C1 segment of cervical spinal cord (tissue), 14 donors: ENCODE results near the gene UPF2.
"Not testable (repeated sequence)": the region's sequence is repeated elsewhere in the genome, so short reads cannot be mapped to it uniquely, and the experiment has no call there.

Experiments
- DNase-seq, 14 donors: peaks; one replicate each; lab custom pipeline; 2025; lab: John Stamatoyannopoulos, UW

The UPF2 gene

DNA sequence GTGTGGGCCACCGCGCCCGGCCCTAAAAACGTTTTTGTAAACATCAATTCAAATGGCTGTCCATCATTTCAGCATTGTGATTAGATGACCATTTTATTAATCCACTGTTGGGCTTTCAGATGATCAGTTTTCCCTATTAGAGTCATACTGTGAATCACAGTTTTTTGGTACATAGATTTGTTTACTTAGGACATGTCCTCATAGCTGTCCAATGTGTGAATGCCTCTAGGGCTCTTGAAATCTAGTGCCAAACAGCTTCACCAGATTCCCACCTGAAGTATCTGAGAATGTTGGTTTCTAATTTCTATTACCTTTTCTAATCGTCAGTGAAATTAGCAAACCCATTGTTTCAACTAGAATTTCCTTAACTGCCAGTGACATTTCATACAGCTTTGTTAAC, 66.8 kb downstream of the UPF2 start:
- no peak for DNase-seq

DNA sequence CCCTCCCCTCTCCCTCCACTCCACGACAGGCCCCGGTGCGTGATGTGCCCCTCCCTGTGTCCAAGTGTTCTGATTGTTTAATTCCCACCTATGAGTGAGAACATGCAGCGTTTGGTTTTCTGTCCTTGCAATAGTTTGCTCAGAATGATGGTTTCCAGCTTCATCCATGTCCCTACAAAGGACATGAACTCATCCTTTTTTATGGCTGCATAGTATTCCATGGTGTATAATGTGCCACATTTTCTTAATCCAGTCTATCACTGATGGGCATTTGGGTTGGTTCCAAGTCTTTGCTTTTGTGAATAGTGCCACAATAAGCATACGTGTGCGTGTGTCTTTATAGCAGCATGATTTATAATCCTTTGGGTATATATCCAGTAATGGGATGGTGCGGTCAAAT, 70.1 kb downstream of the UPF2 start:
- DNase-seq = not testable (repeated sequence)

DNA sequence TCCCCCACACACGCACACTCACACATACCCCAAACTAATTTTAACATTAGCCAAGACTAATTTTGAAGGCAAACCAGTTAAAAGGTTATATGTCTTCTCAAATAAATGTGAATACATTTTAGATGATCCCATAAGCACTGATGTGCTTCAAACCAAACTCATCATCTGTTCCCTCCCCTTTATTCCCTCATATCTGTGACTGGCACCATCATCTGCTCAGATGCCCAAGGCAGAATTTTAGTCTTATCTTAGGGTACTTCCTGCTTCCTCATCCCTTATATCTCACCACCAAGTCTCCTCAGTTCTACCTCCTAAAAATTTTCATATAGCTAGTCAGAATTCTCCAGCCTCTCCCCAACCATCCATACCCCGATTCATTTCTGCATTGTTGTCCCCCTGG, 80.4 kb downstream of the UPF2 start:
- DNase-seq = no peak

DNA sequence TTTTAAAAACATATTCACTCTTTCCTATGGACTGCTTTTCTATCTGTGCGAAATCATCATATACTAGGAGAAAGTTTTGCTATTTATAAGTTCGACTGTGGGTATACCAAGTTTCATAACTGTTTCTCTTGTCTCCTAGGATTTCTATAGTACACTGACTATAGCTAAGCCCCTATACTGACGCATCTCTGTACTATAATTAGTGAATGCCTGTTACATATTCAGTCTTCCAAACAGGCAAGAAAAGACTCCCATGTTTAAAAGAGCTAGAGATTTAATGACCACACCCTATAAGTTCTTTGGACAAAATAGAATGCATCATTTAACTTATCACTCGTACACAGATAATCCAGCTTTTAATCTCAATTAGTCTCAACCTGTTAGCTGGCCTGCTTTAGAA, 80.8 kb downstream of the UPF2 start:
- no peak for DNase-seq

DNA sequence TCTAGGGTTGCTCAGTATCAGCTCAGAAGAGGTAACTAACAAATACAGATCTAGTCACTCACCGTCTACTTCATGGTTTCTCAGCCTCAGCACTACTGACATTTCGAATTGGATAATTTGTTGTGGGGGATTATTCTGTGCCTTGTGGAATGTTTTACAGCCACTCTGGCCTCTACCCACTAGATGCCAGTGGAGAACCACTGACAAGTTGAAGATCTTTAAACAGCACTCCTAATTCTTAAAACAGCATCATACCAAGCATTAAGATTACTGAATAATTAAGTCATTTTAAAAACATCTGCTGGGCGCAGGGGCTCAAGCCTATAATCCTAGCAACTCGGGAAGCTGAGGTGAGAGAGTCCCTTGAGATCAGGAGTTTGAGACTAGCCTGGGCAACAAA, 82.6 kb downstream of the UPF2 start:
- no peak for DNase-seq

DNA sequence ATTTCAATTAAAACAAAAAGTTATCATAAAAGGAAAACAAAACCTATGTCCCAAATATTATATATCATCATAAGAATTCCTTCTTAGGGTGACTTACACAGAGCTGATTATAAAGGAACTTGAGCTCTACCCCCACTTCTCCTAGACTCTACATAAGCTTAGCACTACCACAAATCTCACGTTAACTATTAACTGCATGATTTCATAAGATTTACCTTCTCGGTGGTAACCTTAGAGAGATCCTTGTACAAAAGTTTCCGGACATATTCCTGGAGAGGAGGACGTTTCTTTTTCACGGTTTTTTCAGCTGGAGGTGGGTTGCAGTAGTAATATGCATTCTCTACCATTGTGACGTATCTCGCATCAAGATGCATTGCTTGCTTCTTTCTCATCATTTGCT, 83.7 kb downstream of the UPF2 start:
- DNase-seq = no peak

DNA sequence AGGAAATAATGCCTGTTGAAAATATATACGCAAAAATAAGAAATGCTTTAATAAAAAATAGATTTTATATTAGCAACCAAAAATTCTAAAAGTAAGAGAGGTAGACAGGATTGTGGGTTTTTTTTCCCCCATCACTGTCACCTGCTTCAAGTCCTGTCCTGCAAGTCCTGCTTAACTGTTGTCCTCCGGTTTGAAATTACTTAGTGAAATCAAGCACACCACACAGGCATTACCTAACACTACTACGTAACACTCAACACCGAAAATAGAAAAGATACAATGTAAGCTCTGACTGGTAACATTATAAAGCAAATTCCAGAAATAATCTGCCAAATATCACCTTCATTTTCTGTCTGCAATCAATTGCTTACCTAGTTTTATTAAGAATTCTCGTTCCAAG, 90.9 kb downstream of the UPF2 start:
- no peak for DNase-seq

DNA sequence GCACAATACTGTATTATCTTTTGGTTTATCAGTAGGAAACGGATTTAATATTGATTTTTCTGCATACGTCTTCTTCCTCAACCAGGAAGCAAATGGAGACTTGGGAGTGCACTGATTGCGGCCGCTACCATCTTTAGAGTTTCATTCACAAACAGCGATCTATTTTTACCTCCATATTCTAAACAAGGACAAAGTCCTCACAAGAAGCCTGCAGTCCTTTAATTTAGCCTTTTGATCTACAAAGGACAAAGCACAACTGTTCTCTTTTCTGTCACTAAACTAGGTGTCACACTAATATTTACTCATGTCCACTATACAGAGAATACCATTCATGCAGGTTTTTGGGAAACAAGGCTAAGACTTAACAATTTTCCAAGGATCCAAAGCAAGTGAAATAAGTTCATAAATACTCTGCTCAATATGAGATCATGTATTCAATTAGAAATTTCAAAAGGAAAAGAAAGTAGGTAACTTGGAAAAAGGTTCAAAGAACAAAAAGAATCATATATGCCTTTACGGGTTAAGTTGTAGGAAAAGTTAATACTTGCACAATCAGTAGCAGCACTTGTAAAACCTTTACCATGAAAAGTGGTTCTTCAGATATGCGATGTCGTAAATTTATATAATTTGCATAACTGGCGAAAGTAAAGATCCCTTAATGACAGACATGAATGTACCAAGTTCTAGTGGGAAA, 92.1 kb downstream of the UPF2 start:
- no peak for DNase-seq

DNA sequence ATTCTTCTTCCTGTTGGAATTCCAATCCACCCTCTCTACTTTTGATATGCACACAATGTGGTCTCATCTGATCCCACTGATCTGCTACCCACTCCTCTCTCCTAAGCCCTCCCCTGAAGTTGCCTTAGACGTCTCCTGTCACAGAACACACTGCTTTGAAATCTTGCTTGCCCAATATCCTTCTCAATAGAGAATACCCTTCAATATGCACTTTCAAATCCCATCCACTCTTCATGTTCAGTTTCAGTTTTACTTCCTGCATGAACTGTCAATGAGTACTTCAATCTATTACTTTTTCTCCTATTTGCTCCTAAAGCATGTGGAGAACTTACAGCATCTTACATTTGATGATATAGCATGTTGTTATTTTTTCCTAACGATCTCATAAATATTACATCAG, 93.5 kb downstream of the UPF2 start:
- no peak for DNase-seq

DNA sequence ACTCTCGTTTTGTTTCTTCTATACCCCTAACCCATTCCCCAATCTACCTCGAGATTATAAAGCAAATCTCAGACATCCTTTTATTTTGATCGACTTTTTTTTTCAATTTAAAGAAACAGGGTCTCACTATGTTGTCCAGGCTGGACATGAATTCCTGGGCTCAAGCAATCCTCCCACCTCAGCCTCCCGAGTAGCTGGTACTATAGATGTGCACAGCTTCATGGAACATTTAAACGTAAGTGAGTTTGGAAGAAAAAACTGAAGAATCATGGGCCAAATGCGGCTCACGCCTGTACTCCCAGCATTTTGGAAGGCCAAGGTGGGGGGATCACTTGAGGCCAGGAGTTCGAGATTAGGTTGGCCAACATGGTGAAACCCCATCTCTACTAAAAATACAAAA, 96.0 kb downstream of the UPF2 start:
- DNase-seq = no peak

DNA sequence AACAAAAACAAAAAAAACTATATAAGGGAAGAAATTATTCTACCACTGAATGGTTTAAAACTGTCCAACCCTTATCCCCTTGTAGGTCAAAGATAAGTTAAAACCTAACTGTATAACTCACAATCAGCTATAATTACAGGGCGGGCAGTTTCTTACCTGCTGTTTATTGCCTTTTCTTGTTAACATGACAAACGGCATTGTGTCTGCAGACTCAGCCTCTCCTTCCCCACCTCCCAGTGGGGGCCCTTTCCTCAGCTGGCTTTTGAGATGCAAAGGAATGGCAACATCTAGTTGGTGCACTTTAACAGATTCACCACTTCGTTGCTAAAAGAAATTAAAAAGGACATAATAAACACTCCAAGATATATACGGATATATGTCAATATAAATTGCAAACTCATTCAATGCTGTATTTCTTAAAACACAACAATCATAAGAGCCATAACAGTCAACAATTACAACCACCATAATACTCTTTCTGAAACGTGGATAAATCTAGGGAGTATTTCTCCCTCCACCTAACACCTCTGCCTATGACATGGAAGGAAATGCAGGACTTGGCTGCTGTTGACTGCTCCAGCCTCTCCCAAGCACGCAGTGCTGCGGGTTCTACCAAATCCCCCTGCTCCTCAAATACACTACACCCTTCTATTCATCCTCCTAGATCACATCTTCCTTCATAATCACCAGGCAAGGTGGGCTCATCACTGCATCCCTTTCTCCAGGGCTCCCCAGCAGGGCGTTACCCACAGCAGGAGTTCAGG, 106.0 kb downstream of the UPF2 start:
- DNase-seq = no peak

DNA sequence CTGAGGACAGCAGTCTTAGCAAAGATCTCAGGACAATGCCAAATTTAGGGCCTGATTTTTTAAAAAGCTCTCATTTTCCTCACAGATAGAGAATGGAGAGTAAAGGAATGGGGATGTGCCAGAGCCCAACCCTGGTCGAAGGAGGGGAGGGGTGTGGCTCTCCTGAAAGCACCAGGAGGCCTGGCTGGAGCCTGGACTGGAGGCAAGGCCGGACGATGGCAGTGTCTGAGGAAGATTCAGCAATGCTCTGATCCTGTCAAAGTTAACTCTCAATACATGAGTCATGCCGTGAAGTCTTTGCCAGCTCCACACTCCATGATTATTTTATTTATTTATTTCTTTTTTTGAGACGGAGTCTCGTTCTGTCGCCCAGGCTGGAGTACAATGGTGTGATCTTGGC, 108.3 kb downstream of the UPF2 start:
- no peak for DNase-seq

DNA sequence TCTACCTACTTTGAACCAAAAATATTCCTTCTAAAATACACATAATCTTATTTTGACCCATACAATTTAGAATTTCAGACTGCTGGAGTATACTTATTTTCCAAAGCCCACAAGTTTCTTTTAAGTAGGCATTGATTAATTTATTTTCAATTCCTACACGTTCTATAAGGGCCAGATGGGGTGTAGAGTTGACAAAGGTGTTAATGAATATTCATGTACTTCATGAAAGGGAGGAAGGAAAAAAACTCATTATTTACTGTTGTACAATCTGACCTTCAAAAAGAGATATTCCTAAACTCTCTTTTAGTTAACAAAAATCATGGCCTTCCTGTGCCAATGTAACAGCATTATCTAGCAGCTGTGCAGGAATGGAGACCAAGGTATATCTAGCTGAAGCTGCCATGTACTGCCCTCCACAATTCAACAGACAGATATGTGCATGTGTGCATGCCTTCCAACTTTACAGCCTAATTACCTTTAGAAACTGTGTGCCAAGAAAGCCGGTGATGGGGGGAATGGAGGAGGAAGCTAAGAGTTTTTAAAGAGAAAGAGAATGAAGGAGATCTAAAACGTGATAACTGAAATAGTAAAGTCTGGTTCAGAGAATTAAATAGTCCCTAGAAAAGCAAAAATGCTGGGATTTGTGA, 108.9 kb downstream of the UPF2 start:
- DNase-seq = no peak

DNA sequence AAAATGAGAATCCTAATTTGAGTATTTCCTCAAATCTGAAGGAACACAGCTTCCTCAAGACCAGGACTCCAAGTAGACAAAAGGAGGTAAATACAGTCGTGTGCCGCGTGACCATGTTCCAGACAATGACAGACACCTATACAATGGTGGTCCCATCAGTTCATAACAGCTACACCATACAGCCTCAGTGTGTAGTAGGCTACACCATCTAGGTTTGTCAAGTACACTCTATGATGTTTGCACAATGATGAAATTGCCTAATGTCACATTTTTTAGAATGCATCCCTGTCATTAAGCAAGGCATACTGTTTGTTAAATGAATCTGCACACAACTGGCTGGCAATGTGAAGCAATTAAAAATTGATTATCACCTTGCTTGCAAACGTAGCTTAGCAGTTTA, 111.6 kb downstream of the UPF2 start:
- DNase-seq = no peak

DNA sequence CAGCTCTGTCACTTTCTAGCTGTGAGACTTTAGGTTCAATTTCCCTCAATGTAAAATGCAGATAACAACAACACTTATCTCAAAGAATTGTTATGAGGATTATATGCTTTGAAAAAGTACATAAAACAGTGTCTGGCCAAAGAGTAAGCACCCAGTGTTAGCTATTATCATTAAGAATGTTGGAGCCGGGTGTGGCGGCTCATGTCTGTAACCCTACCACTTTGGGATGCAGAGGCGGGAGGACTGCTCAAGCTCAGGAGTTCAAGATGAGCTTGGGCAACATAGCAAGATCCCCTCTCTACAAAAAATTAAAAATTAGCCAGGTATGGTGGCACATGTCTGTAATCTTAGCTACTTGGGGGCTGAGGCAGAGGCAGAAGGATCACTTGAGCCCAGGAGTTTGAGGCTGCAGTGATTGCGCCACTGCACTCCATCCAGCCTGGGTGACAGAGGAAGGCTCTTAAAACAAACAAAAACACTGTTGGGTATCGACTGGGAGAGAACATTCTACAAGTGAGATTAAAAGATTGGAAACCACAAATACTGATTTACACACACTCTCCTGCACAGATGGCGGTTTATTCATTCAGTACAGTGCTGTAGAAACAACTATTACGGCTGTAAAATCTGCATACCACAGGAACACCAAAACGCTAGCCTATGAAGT, 112.2 kb downstream of the UPF2 start:
- DNase-seq = no peak

DNA sequence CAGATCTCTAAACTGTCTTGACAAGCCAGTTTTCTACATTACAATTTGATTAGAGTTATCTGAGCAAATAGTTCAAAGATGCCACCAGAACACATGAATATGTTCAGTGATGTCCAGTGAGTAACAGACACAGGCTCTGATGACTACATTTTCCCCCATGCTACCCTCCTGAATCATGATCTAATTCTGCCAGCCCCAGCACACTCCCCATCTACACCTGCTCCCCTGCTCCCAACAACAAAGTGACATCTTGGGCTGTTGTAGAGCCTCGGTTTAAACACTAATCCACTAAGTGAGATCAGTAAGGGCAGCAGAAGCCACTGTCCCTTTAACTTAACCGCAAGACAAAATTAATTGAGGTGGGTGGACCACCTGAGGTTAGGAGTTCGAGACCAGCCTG, 114.9 kb downstream of the UPF2 start:
- no peak for DNase-seq

DNA sequence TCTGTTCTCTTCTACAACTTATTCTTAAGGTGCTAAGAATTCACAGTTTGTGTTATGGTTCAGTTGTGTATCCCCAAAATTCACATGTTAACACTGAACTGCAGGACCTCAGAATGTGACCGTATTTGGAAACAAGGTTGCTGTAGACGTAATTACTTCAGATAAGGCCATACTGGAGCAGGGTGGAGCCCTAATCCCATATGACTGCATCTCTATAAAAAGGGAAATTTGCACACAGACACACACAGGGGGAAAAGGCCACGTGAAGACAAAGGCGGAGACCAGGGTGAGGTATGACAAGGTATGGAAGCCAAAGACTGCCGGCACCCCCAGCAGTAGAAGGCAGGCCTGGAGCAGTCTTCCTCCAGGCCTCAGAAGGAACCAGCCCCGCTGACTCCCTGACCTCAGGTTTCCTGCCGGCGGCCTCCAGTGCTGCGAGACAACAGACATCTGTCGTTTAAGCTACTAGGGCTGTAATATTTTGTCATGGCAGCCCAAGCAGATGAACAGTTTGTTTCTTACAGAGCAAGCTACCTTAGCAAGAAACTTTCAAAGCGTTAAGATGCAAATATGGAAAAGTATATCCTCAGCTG, 120.7 kb downstream of the UPF2 start:
- DNase-seq = no peak

DNA sequence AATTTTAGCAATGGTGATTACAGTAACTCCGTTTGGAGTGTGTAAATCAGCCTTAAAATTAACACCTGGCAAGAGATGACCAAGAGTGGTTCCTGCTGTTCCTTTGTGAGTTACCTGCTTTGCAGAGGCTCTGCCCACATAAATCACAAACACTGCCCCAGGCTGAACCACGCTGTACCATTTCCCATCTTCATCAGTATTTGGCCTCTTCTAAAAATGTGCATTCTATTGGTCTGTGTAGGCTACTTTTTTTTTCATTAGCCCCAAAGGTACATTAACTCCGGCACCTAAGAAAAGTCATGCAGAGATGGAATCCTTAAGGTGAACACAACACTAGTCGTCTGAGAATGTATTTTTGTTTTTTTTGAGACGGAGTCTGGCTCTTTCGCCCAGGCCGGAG, 123.3 kb downstream of the UPF2 start:
- DNase-seq = no peak

DNA sequence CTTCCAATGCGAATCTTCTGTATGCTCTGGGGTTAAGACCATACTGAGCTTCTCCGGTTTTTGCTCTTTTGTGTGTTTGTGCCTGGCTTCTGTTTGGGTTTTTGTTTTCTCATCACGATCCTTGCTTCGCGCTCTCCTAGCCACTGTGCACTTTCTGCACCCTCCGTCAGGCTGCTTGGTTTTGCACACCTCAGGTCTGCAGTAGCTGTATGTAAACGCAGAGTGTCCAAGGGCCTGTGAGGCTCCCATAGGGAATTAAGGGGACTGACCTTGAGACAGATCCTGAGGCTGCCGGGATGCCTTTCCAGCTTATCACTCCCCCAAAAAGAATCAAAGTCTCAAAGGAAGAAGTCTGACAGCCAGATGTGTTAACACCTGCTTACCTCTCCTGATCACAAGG, 124.2 kb downstream of the UPF2 start:
- DNase-seq = no peak

DNA sequence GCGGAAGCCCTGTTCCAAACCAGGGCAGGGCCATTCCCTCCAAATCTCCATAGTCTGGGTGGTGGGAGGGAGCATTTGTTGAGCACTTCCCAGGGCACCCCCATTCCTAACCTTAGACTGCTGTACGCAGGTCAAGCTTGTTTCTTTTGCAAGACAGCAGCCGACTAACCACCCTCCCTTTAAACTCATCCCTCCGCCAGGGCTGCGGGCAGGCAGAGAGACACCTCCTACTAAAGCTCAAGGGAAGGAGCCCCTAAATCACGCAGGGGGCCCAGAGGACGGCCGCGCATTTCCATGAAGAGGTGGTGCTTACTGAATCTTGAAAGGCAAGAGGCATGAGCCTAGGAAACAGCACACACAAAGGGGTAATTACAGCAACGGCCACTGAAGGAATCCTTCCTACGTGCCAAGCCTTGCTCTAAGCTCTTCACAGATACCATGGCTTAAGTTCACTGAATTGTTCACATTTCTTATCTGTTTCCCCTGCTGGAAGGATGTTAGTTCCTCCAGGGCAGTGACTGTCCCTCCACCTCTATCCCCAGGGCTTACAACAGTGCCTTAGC, 129.4 kb downstream of the UPF2 start:
- DNase-seq = no peak

DNA sequence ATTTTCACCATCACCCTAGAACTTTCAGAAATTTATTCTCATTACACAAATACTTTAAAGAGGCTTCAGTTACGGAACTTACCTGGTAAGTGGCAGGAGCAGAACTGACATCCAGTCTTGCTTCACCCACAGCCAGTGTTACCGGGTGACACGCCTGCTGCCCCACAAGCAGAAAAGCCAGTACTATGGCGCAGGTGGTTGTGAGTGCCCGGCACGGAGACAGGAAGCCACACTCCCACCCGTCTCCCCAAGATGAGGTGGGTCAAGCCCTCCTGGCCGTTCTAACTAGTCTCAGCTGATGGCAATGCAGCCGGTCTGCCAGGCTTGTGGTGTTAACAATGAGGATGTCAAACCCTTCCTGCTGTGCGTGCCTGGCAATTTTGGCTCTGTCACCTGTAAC, 132.5 kb downstream of the UPF2 start:
- DNase-seq = no peak

DNA sequence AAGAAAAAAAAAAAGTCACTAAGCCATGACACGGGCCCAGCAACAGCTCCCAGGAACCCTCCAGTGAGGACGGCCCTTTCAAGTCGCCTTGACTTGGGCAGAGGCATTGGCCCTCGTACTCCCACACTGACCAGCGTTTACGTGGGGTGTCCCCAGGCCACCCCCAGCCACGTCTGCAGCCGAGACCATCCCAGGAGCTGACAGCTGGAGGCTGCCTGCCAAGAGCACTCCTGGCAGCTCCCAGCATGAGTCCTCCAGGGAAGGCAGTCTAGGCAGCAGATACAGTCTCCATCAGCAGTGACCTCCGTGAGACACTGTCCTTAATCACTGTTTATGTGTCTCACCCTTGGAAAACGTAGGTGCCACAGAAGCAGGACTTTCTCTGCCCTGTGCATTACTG, 133.0 kb downstream of the UPF2 start:
- DNase-seq = no peak
